HG03025 (cell line): ENCODE data around the gene ZNF346.
A peak's percentile ranks its signal among the peaks of the same experiment; 100 is the strongest.
"Not testable (repeated sequence)": the region's sequence is repeated elsewhere in the genome, so short reads cannot be mapped to it uniquely, and the experiment has no call there.

ENCODE experiments used
- ATAC-seq: cut with Tn5 transposase; IDR thresholded peaks from one replicate; pipeline ENCODE4 v1.9.1; 2021; ENCODE audit warnings: mild to moderate bottlenecking, moderate library complexity; ENCODE audit not compliant: unreplicated experiment, low FRiP score

Gene ZNF346

GRCh38 chr5:177022386-177023302 is at the start of gene ZNF346:
Gene ZNF346, plus strand, starts transcription at chr5:177022696. Its CDS starts 43 bp downstream, at chr5:177022739.
- peak; percentile 64 for ATAC-seq

- ATAC-seq, result no peak
Observed at GRCh38 chr5:176979669-176980068, 42.8 kb upstream of the ZNF346 start.

GRCh38 chr5:176980818-176981217 is 41.7 kb upstream of the ZNF346 start:
- ATAC-seq, result no peak

- ATAC-seq, result not testable (repeated sequence)
Observed at GRCh38 chr5:176983112-176983511, 39.4 kb upstream of the ZNF346 start.

- not testable (repeated sequence) for ATAC-seq
Observed at GRCh38 chr5:176983593-176983992, 38.9 kb upstream of the ZNF346 start.

- not testable (repeated sequence) for ATAC-seq
Observed at GRCh38 chr5:176984176-176984575, 38.3 kb upstream of the ZNF346 start.

- ATAC-seq, result no peak
Observed at GRCh38 chr5:176985516-176985915, 37.0 kb upstream of the ZNF346 start.

GRCh38 chr5:176986280-176986679 is 36.2 kb upstream of the ZNF346 start:
- no peak for ATAC-seq

- ATAC-seq, result no peak
Observed at GRCh38 chr5:176987583-176987982, 34.9 kb upstream of the ZNF346 start.

- not testable (repeated sequence) for ATAC-seq
Observed at GRCh38 chr5:176993081-176993480, 29.4 kb upstream of the ZNF346 start.

GRCh38 chr5:176994460-176995121 is 27.9 kb upstream of the ZNF346 start:
- ATAC-seq, result no peak

- ATAC-seq, result no peak
Observed at GRCh38 chr5:176995122-176995490, 27.4 kb upstream of the ZNF346 start.

- ATAC-seq, result no peak
Observed at GRCh38 chr5:176995896-176996767, 26.4 kb upstream of the ZNF346 start.

GRCh38 chr5:176996780-176997179 is 25.7 kb upstream of the ZNF346 start:
- no peak for ATAC-seq

- ATAC-seq, result no peak
Observed at GRCh38 chr5:176998828-176999227, 23.7 kb upstream of the ZNF346 start.

- not testable (repeated sequence) for ATAC-seq
Observed at GRCh38 chr5:176999526-176999925, 23.0 kb upstream of the ZNF346 start.

- no peak for ATAC-seq
Observed at GRCh38 chr5:177003649-177004048, 18.8 kb upstream of the ZNF346 start.

GRCh38 chr5:177004961-177005360 is 17.5 kb upstream of the ZNF346 start:
- ATAC-seq, result no peak

GRCh38 chr5:177005619-177006264 is 16.8 kb upstream of the ZNF346 start:
- peak; percentile 50 for ATAC-seq

GRCh38 chr5:177006265-177006972 is 16.1 kb upstream of the ZNF346 start, which contains the start of gene UIMC1:
Gene UIMC1, minus strand, starts transcription at chr5:177006779. Its CDS starts 24,164 bp downstream, at chr5:176982615.
- ATAC-seq, result peak; percentile 57
